HUES48 (cell line): ENCODE results near the gene GMFB.

Experiments used
- H3K27ac ChIP-seq: one replicate; pipeline ENCODE4 v1.7.0; 2013; ENCODE audit warnings: low read depth, low read length, inconsistent platforms
- H3K27me3 ChIP-seq: 2 replicates; pipeline ENCODE4 v1.6.1; 2013; ENCODE audit warnings: mild to moderate bottlenecking, low read length; ENCODE audit not compliant: control insufficient read depth, insufficient read depth
- H3K36me3 ChIP-seq: 2 replicates; pipeline ENCODE4 v1.6.1; 2013; ENCODE audit warnings: low read length; ENCODE audit not compliant: control insufficient read depth, insufficient read depth
- H3K4me1 ChIP-seq: 2 replicates; pipeline ENCODE4 v1.6.1; 2013; ENCODE audit warnings: mild to moderate bottlenecking, low read length; ENCODE audit not compliant: control insufficient read depth, insufficient read depth
- H3K4me3 ChIP-seq: 2 replicates; pipeline ENCODE4 v1.5.1; 2013; ENCODE audit warnings: mild to moderate bottlenecking, low read depth, low read length
- H3K9ac ChIP-seq: 2 replicates; pipeline ENCODE4 v1.6.1; 2013; ENCODE audit warnings: mild to moderate bottlenecking, low read depth, low read length, moderate library complexity
- H3K9me3 ChIP-seq: 2 replicates; pipeline ENCODE4 v1.6.1; 2013; ENCODE audit warnings: low read length; ENCODE audit not compliant: control insufficient read depth, insufficient read depth

GMFB gene

DNA sequence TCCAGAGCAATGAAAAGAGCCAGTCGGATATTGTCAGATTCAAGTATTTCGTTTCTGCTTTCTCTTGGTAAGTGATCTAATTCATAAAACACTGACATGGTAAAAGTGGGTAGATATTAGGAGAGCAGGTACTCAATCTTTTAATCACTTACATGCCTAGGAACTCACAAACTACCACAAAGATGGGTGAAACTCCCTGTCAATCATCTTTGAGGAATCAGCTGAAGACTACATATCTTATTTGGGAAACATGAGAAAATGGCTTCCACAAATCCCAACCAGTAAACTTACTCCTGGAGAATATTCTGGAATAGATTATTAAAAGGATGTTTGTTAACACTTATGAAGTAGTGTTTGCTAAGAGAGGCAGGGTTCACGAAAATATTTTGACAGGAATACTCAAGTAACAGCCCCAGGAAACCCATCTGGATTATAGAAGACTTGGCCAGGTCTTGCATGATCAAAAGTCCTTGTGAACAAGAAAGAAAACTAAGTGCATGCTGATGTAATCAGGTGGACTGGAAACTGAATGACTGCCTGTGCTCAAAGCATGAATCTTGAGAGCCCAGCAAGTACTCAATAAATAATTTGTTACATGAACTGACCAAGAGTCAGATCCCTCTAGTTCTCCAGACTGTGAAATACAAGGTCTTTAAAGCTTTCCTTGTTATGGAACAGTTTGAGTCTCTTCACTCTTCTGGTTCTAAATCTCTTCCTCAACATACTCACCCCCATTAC, 63.1 kb downstream of the GMFB start:
- Histone ChIP-seq H3K36me3 (peaks cover 62% of the 10 kb centered on the region), H3K9ac (no peak overlapping the region), H3K27ac (no peak overlapping the region), H3K27me3 (no peaks in the 10 kb centered on the region), H3K9me3 (no peaks in the 10 kb centered on the region), H3K4me1 (no peaks in the 10 kb centered on the region), H3K4me3 (no peak overlapping the region)

DNA sequence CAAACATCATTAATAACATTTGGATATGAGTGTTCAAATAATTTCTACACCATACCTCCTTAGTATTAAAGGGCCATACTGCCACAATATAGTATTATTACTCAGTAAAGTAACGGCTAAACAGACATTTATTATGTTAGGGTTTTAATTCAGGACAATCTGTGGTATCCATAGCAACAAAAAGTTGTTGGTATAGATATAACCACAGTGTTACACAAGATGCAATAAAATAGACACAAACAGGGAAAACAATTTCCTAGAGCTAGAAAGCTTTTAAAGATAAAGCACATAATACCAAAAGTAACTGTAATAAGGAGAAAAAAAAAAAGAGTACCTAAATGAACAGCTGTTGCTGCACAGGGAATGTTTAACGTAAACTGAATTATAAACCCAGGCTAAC, 63.7 kb downstream of the GMFB start:
- Histone ChIP-seq H3K36me3 (peaks cover 56% of the 10 kb centered on the region), H3K4me1 (peaks cover 4% of the 10 kb centered on the region; the same call in 1 of the 2 replicates), H3K27me3 (no peaks in the 10 kb centered on the region), H3K4me3 (no peak overlapping the region), H3K27ac (no peak overlapping the region), H3K9me3 (no peaks in the 10 kb centered on the region), H3K9ac (no peak overlapping the region)
